ENCODE results near the gene PECR.

Gene PECR

DNA sequence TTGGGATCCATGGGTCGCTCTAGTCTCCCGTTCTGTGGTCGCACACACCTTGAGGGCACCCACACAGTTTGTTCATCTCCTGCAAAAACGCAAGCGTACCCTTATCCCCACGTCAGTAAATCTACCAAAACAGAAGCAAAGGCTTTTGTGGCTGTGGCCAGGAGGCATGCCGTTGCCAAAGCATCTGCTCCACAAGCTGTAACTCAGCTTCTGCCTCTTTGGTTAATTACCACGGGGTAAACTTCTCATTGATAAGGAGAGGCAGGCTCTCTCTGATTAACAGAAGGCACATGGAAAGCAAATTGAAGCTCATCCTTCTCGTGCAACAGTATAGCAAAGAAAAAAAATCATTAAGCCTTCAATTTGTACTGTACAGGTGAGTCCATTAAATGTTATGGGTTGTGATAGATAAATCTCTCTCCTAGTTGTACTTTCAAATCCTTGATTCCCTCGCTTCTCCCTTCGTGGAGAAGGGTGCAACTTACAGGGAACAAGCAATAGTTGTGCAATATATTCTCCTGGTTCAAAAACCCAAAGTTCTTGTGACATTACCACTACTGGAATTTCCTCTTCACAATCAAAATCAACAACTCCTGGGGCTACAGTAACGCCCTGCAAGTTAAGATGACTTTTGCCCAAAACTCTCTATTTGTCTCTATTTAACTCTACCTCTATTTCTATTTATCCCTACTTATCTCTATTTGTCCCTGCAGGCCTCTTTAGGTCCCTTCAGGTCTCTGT, 10.3 kb downstream of the PECR start:
- DNase-seq (ENCODE audit: low read depth in 2 of 2) = no peak

DNA sequence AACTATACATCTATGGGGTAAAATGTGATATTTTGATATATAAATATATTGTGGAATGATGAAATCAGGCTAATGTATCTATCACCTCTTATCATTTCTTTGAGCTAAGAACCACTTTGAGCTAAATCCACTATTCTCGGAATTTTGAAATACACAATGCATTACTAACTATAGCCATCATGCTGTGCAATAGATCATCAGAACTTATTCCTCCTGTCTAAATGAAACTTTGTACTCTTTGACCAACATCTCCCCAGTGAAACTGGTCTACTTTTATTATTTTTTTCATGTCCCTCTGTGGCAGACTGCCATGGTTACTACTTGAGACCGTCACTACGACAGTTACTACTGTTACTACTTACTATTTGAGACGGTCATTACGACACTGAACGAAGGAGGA, 11.4 kb downstream of the PECR start:
- DNase-seq (ENCODE audit: low read depth in 2 of 2) = no peak

DNA sequence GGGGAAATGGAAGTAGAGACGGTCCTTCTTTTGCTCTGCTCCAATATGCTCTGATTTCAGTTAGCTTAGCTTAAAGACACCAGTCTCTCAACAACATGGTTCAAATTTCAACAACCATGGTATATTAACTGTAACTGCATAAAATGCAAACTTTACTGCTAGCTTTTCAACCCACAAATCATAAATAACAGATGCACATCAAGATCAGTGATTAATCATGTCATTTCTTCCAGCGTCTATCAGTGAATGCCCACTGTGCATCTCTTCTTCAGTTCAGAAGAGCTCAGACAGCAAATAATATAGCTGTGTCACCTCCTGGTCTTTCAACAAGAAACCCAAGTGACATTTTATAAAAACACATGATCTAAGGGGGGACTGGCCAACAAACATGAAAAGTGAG, 12.6 kb downstream of the PECR start:
- DNase-seq (ENCODE audit: low read depth in 2 of 2) = no peak

DNA sequence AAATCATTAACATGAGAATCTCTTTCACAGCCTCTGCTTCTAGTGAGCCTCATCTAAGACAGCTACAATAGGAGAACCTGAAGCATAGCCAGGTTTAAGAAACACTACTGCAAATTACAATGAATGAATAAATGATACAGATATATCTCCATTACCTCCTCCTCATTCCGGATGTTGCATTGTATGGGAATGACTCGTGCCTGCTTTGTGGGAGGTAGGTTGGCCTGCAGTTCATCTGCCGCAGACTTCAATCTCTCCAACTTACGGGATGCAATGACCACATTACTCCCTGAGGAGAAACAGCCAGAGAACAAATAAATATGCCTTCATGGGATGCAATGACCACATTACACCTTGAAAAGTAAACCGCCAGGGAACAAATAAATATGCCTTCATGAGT, 15.4 kb downstream of the PECR start:
- DNase-seq (ENCODE audit: low read depth in 2 of 2) = no peak

DNA sequence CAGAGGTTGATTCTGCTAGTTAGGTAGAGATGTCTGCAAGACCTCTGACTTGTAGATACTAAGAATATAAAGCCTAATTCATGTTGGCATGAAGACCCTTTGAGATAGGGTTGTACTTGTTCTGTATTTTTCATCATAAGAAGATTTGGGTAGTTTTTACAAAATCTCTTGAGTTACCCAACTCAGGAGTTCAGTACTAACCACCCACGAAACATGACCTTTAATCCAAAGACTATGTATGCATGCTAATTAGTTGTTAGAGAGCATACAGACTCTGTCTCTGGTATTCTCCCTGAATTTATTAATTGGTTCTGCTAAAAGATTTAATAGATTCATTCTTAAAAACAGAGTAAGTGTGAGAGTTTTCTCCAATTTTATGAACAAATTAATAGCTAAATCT, 16.9 kb downstream of the PECR start:
- DNase-seq (ENCODE audit: low read depth in 2 of 2) = no peak

DNA sequence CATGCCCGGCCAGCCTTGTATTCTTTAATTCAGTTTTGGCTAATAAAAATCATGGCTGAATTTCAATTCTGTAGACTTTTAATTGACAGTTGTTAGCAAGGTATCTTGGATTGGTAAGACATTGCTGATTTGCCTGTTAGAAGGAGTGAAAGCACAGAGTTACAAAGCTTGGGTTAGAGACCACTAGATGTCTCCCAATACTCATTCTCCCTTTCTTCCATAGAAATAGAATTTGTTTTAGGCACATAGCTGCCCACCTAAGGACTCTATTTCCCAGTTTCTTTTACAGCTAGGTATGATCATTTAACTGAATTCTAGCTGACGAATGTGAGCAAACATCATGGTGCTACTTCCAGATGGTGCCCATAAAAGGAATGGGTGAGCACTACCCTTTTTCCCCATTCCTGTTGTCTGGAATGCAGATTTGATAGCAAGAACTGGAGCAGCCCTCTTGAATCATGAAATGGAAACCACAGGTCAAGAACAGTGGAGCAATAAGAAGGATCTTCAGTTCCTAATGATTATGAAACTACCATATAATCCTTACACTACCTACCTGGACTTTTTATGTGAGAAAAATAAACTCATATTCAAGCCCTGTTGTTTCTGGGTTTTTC, 17.5 kb downstream of the PECR start:
- DNase-seq (ENCODE audit: low read depth in 2 of 2) = no peak

DNA sequence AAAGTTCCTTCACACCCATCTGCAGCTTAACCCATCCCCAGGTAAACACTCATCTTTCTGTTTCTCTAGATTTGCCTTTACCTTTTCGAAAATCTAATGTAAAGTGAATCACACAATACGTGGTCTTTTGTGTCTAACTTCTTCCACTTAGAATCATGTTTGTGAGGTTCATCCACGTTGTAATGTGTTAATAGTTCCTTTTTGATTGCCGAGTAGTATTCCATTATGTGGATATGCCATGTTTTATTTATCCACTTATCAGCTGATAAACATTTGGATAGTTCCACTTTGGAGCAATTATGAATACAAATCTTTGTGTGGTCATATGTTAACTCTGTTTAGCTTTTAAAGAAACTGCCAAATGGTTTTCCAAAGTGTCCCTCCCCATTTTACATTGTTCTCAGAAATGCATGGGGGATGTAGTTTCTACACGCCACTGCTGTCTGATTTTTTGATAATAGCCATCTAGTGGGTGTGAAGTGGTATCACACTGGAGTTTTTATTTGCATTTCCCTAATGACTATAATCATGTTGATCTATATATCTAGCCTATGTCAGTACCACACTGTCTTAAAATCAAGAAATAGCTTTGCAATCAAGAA, 22.3 kb downstream of the PECR start:
- DNase-seq (ENCODE audit: low read depth in 2 of 2) = no peak

DNA sequence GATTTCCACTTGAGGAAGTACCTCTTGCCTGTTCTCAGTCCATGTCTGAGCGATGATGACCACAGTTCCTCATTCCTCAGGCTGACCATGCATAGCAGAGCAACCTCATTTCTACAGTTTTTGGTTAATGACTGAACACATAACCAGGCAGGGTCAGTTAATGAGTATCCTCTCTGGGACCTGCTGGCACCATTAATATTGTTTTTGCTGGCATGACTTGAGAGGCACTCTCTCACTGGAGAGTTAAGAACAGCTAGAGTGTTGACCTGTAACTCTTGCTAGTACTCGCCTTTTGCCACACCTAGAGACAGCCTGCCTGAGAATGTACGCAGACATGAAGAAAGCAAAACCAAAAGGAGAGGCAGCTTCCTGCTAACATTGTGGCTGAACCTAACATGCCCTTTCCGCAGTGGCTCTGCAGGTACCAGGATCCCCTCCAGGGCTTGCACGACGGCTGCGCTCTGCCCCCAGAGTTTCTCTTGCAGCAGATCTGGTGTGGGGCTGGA, 23.9 kb downstream of the PECR start:
- peak; percentile 20 to 28 for DNase-seq (ENCODE audit: low read depth in 2 of 2)

DNA sequence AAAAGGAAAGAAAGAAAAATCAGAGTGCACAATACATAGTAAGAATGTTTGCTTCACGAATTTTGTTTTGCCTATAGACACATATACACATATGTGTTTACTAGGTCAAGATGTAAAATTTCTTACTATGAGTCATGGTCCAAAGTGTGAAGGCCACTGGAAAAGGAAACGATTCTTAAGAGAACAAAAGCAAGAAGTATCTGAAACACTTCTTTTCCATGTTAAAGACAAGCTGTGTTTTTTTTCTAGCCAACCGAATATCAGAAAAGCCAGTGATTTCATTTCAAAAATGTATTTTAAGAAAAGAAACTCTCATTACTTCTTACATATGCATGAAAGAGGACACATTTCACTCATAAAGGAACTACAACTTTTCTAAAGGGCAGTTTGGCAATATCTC, 24.9 kb downstream of the PECR start:
- DNase-seq (ENCODE audit: low read depth in 2 of 2) = no peak

DNA sequence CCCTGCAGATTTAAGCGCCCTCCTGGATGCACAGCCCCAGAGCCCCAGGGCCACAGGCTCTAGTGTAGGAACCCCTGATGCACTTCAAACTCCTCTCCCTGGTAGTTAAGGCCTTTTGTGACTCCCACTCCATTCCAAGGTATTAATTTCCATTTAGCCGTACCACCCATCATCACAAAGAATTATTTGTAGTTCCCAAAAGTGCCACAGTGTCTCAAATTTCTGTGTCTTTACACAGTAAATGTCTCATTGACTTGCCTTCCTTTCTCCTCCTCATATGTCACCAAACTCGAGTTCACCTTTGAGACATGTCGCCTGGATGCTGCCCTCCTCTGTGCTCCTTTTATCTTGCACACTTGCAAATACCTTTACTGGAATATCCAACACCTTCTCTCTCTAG, 25.9 kb downstream of the PECR start:
- no peak for DNase-seq (ENCODE audit: low read depth in 2 of 2)

DNA sequence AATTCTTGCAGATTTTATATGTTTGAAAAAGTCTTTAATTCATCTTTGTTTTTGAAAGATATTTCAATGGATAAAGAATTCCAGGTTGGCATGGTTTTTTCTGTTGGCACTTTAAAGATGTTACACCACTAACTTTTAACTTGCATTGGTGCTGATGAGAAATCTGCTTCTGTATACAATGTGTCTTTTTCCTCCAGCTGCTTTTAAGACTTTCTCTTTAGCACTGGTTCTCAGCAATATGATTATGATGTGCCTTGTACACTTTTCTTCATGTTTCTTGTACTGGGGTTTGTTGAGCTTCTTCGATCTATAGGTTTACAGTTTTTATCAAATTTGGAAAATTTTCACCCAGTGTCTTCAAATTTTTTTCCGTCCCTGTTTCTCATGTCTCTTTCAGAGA, 29.2 kb downstream of the PECR start:
- no peak for DNase-seq (ENCODE audit: low read depth in 2 of 2)

DNA sequence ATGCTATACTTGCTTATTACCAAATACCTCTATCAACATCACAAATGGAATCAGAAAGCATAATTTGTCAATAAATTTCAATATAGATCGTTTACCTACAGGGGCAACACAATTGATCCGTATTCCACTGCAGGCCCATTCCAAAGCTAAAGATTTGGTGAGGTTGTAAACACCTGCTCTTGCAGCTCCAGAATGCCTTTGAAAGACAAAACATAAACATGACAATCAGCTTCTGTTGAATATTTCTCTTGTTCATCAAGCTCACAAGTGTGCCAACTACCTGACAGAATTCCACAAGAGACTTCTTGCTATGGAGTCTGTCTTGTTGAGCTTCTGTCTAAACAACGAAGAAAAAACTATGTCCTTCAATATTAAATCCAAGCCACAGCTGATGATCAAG, 30.3 kb downstream of the PECR start:
- DNase-seq (ENCODE audit: low read depth in 2 of 2) = no peak

DNA sequence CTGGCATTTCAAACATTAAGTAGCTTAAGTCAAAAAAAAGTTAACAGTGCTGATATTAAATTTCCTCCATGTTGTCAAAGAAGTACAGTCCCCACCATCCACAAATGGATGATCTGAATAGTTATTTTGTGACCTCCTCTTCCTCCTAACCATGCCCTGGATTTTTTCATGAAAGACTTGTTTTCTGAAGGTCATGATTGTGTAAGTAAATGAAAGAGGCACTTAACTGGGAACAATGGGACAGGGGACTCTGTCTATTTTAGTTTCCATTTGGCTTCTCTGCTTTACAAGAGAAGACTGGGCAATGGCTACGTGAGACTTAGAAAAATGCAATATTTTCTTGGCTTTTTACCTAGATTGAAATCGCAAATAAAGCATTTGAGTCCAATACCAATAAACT, 32.2 kb downstream of the PECR start:
- no peak for DNase-seq (ENCODE audit: low read depth in 2 of 2)

DNA sequence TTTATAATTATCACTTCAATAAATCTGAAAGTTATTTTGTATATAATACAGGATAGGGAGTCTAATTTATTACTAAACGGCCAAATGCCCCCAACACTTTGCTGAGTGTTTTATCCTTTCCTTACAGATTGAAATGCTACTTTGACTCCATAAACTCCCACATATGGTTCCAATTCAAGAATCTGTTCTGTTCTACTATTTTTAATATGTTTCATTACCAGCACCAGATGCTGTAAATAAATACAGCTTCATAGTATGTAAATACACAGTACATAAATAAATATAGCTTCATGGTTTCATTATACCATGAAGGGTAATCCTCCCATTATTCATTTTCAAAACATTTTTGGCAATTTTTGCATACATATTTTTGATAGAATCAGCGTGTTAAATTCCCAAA, 34.2 kb downstream of the PECR start:
- DNase-seq (ENCODE audit: low read depth in 2 of 2) = no peak

DNA sequence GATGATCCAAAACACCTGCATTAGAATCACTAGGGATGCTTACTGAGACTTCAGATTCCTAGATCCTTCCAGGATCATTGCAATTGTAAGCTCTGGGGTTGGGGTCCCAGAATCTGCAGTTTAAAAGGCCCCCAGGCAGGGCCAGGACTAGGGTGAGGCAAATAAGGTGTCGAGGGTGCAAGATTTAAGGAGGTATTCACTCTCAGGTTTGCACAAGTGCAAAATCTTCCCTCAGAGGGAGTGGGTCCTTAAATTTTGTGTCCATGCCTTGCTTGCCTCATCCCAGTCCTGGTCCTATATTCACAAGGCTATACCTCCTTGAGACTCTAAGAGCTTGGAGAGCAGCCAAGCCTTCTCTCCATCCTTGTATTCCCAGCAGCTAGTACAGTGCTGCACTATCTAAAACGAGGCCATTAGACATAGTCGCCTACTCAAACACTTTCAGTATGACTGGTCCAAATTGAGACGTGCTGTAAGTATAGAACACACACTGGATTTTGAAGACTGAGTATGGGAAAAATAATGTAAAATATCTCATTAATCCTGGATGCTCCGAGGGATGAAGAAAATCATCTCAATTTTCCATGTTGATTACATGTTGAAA, 36.6 kb downstream of the PECR start:
- DNase-seq (ENCODE audit: low read depth in 2 of 2) = no peak

DNA sequence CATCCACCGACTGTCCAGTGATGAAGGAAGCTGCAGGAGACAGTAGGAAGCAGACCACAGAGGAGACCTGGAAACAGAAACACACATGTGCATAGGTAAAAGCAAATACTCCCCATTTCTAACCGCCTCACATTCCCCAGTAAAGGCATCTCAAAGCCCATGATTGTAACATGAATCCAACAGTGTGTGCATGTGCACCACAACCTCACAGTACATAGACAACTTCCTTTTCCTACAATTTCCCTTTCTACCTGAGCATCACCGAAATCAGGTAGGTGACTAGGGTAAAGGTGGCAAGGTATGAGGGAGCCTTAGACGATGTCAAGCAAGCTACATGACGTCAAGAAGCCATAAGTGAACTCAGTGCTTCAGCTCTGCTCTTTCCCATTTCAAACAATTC, 37.7 kb downstream of the PECR start:
- no peak for DNase-seq (ENCODE audit: low read depth in 2 of 2)

DNA sequence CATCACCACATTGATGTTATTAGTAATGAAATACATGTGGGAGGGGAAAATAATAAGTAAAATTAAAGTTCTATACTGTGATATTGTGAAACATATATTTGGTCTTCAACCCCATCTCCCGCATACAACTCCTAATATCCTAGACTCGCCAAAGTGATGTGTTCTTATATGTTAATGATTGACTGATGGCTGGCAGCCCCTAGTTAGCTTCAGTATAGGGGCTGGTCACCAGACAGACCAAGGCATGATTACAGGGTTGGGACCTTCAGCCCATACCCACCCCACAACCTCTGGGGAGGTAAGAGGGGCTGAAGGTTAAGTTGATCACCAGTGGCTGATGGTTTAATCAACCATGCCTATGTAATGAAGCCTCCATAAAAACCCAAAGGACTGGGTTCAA, 40.2 kb downstream of the PECR start:
- no peak for DNase-seq (ENCODE audit: low read depth in 2 of 2)

DNA sequence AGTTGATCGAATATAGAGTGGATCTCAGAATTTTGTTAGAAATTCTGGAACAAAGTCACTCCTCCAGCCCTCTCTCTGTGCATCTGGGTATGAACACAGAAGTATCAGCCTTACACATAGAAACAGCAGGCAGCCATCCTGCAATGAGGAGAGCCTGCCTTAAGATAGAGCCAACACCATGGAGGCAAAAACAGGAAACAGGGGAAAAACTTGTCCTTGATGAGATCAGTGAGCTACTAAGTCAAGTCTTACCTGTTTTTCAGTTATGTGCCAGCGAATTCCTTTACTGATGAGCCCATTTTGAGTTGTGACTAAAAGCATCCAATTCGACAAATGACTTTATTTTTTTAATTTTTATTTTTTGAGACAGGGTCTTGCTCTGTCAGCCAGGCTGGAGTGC, 41.7 kb downstream of the PECR start:
- no peak for DNase-seq (ENCODE audit: low read depth in 2 of 2)

DNA sequence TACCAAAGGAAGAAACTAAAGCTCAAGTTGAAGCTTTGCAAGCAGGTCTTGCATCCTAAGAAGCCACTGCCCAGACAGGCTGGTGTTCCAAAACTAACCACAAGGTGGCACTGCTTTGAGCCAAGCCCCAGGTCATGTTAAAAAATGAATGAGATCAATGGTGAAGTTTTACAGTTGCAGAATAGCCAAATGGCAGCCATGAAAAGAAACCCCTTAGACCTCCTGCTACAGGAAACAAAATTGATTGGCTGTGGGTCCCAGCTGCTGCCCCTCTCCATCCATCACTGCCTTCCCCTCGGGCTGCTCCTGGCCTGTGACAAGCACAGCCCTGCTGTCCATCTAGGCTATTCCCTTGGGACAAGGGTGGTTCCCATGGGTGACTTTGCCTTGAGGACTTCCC, 47.5 kb downstream of the PECR start:
- DNase-seq (ENCODE audit: low read depth in 2 of 2) = peak; percentile 54 to 75

DNA sequence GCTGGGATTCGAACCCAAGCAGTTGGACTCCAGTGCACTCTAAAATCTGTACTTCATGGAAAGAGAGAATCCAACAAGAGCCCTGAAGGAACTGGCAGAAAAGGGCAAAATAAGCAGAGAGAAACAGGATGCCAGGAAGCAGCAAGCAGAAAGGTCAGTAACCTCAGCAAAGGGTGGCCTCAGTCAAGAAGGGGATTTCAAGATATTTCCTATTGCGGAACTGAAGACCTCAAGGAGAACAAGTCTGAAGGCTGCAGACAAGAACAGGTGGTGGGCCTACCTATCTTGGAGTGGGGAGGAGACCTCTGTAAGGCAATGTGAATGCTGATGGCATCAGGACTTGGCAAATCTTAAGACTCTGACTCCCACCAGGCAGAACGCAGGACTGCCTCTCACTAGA, 48.2 kb downstream of the PECR start:
- no peak for DNase-seq (ENCODE audit: low read depth in 2 of 2)

DNA sequence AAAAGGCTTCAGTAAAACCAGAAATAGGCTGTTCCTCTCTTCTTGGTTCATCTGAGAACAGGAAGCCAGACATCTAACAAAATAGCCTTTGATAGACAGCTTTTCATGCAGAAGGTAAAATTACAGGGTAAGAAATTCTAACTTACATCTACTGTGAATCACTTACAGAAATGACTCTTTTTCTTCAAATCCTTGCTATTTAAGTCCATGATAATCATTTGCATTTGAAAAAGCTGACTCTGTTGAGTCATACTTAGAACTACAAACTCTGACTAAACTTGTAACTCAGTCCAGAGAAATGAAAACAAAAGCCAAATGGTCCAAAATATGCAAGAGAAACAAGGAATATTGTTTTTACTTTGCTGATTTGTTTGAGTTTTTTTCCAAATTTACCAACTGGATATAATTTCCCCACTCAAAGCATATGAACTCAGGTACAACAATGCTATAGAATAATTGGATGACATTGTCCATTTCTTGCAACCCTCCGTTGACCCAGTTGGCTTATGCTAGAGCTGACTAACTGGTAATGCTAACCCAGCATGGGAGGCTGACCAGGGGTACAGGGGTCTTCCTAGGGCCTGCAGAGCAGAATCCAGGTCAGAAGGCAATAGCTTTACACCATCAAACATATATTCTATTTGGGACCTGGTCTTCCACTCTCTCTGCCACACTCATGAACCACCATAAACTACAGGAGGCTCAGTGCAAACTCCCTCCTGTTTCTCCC, 49.5 kb downstream of the PECR start:
- DNase-seq (ENCODE audit: low read depth in 2 of 2) = no peak

DNA sequence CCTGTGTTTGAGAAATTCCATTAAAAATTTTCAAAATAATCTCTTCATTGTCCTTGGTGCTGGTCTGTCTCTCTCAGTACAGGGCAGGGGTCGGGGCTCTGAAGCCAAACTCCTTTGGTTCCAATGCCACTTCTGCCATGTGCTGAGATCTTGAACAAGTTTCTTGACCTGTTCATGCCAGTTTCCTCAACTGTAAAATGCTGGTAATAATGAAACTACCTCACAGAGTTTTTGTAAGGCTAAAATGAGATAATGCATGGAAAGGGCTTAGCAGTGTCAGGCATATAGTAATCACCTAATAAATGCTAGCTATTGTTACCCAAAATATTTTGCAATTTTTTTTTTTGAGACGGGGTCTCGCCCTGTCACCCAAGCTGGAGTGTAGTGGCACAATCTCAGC, 51.4 kb downstream of the PECR start:
- DNase-seq (ENCODE audit: low read depth in 2 of 2) = no peak

All from stimulated activated CD8-positive, alpha-beta memory T cell treated with anti-CD3 and anti-CD28 coated beads, Interleukin-2, amount 100 ng/mL, for 48 hours (primary cell).